GM12801 (cell line): ENCODE results near the gene IMPG1.

ENCODE experiments used
- CTCF ChIP-seq: IDR thresholded peaks from one replicate; pipeline ENCODE4 v1.5.1; 2011; ENCODE audit warnings: control low read depth; ENCODE audit not compliant: insufficient read length; ENCODE audit errors: extremely low read depth

Gene IMPG1

DNA sequence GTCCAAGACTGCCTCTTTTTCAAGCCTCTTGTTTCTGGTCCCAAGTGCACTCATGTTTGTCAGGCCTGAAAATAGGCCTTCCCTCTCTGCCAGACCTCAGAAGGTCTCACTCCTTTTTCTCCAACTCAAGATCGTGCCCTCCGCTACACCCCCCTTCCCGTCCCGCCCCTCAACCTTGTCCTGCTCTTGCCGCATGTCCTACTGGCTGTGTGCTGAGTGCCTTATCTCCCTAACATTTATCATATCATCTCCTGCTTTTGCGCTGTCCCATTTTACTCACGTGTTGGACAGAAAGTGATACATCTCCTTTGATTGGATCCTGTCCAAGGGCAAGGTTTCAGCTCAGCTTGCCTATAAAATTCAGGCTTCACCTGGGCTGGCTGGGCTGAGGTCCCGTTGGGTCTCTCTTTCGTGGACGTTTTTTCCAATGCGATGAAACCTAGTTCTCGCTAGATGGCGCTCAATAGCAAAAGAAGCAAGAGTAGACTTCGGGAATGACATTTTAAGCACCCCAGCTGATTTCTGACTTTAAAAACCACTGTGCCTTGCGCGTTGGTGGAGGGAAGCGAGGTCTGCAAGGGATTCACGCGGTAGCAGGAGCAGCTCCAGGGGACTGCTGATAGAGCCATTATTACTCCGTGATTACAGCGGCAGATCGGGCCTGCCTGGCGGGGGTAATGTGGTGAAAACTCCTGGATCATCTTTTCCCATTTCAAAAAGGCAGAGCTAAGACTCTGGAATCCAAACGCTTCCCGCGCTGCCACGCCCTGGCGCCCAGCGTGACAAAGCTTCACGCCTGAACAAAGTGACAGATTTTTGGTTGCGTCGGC is 137.6 kb downstream of the IMPG1 start:
- TF ChIP-seq CTCF = no peak

- no peak for TF ChIP-seq CTCF
Measured at GRCh38 chr6:75933387-75933975, 139.0 kb downstream of the IMPG1 start.

GRCh38 chr6:75932067-75932466 is 140.4 kb downstream of the IMPG1 start:
- no peak for TF ChIP-seq CTCF

GRCh38 chr6:75931011-75931680 is 141.3 kb downstream of the IMPG1 start:
- no peak for TF ChIP-seq CTCF

DNA sequence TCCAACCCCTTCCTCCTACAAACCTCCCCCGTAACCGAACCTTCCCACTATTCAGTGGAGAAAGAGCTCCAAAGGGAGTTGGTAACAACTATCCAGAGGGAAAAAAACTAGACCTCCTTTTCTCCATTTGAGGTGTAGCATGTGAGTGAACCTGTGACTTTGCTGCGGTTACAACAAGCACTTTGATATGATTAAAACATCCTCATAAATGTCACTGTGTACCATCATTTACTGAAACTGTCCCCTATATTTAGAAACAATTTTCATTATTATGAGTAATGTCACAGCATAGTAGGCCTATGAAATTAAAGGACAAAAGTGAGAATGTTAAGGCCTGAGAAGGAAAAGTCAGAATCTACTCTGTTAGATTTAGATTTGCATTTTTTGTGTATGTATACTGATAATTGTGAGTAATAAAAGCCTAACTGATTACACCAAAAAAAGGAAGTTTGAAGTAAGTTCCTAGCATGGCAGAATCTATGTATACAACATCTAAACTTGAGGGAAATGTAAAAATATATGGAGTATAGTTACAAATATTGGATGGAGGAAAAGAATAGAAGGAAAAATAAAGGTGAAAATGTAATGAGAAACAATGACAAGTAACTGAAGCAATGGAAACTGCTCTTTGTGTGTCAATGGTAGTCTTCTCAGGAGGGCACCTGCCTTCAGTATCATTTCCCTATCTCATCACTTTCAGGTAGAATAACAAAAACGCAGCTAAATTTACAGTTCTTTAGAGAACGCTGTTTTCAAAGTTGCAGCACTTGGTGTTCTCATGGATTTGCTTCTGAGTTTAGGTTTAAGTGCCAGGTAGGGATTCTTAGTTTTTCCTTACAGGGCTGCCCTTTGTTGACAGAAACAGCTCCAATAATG is 145.9 kb downstream of the IMPG1 start:
- no peak for TF ChIP-seq CTCF

- TF ChIP-seq CTCF = no peak
Measured at GRCh38 chr6:75922226-75922625, 150.2 kb downstream of the IMPG1 start.

GRCh38 chr6:75913040-75913439 is 159.4 kb downstream of the IMPG1 start:
- no peak for TF ChIP-seq CTCF
